ENCODE measurements around the gene RAB9B. TPM values are rescaled to one million over a fixed set of nuclear protein-coding genes. Genes with fewer than 3 reads are reported as not detected.

RAB9B gene
- total RNA-seq, 1 experiment from 2014 or later, result 0.22 TPM

DNA sequence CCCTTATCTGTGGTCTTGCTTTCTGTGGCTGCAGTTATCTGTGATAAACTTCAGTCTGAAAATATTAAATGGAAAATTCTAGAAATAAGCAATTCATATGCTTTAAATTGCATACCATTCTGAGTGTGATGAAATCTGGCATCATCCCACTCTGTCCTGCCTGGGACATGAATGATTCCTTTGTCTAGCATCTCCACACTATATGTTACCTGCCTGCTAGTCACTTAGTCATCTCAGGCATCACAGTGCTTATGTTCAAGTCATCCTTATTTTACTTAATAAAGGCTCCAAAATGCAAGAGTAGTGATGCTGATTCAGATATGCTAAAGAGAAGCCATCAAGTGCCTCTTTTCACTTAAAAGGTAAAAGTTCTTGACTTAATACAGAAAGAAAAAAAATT is 14.3 kb upstream of the RAB9B start:
- Mint-ChIP-seq H3K4me1 (no peaks in the 10 kb centered on the region; the same call in 1 of the 2 replicates), H3K27ac (no peak overlapping the region), H3K36me3 (no peaks in the 10 kb centered on the region), H3K27me3 (ENCODE audit: low read depth) (peaks cover 3% of the 10 kb centered on the region), H3K9me3 (no peaks in the 10 kb centered on the region), H3K4me3 (no peak overlapping the region)
- no peak for TF ChIP-seq ZBTB21 (CRISPR knock-in tag; IDR thresholded peaks at IDR 0.05; ENCODE audit: borderline replicate concordance)
- no peak for TF ChIP-seq EMX1 (CRISPR knock-in tag; IDR thresholded peaks at IDR 0.05)
- TF ChIP-seq, protein P1, sequence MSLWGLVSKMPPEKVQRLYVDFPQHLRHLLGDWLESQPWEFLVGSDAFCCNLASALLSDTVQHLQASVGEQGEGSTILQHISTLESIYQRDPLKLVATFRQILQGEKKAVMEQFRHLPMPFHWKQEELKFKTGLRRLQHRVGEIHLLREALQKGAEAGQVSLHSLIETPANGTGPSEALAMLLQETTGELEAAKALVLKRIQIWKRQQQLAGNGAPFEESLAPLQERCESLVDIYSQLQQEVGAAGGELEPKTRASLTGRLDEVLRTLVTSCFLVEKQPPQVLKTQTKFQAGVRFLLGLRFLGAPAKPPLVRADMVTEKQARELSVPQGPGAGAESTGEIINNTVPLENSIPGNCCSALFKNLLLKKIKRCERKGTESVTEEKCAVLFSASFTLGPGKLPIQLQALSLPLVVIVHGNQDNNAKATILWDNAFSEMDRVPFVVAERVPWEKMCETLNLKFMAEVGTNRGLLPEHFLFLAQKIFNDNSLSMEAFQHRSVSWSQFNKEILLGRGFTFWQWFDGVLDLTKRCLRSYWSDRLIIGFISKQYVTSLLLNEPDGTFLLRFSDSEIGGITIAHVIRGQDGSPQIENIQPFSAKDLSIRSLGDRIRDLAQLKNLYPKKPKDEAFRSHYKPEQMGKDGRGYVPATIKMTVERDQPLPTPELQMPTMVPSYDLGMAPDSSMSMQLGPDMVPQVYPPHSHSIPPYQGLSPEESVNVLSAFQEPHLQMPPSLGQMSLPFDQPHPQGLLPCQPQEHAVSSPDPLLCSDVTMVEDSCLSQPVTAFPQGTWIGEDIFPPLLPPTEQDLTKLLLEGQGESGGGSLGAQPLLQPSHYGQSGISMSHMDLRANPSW (CRISPR knock-in tag; conservative IDR thresholded peaks at IDR 0.05; ENCODE audit: low read depth), result no peak
- TF ChIP-seq ZNF219 (CRISPR knock-in tag; IDR thresholded peaks at IDR 0.05; ENCODE audit: borderline replicate concordance), result no peak
- TF ChIP-seq, protein P2, sequence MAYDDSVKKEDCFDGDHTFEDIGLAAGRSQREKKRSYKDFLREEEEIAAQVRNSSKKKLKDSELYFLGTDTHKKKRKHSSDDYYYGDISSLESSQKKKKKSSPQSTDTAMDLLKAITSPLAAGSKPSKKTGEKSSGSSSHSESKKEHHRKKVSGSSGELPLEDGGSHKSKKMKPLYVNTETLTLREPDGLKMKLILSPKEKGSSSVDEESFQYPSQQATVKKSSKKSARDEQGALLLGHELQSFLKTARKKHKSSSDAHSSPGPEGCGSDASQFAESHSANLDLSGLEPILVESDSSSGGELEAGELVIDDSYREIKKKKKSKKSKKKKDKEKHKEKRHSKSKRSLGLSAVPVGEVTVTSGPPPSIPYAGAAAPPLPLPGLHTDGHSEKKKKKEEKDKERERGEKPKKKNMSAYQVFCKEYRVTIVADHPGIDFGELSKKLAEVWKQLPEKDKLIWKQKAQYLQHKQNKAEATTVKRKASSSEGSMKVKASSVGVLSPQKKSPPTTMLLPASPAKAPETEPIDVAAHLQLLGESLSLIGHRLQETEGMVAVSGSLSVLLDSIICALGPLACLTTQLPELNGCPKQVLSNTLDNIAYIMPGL (CRISPR knock-in tag; IDR thresholded peaks at IDR 0.05), result no peak
- TF ChIP-seq, protein P3, sequence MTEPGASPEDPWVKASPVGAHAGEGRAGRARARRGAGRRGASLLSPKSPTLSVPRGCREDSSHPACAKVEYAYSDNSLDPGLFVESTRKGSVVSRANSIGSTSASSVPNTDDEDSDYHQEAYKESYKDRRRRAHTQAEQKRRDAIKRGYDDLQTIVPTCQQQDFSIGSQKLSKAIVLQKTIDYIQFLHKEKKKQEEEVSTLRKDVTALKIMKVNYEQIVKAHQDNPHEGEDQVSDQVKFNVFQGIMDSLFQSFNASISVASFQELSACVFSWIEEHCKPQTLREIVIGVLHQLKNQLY (CRISPR knock-in tag; IDR thresholded peaks at IDR 0.05), result no peak
- TF ChIP-seq CREB1 (CRISPR knock-in tag; IDR thresholded peaks at IDR 0.05), result no peak
- ChIA-PET POLR2A (no interaction called here), CTCF (interaction anchor here (1.3 kb wide), 1 partner anchor 80 kb away, joined by 7 read pairs; no protein-coding TSS in a partner anchor)
- no peak for DNase-seq (ENCODE audit: low spot score)
- no peak for ATAC-seq

DNA sequence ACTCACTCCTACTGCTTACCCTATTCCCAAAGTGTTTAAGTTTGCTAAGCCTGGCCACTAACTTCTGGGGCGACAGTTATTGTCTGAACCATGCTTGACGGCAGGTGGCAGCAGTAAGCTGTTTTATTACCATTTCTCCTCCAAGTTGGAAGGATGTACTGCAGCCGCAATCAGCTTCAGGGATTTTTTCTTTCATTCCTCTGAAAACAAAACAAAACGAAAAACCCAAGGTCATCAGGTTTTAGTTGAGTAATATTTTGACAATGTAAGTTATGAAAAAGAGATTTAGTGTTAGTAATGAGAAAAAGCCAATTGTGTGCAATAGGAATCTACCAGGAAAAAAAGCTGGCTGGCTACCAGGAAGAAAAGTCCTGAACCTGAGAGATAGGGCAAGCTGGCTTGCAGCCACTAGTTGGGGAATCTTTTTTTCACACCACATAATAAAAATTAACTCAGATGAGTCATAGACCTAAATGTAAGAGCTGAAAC is 13.2 kb upstream of the RAB9B start:
- DNase-seq (ENCODE audit: low spot score) (peak; percentile 69), ATAC-seq (peak; percentile 94)
- H3K27me3 Mint-ChIP-seq (ENCODE audit: low read depth), result peaks cover 2% of the 10 kb centered on the region
- TF ChIP-seq MXD4 (CRISPR knock-in tag; IDR thresholded peaks at IDR 0.05; ENCODE audit: borderline replicate concordance), result no peak
- TF ChIP-seq TCF7 (CRISPR knock-in tag; IDR thresholded peaks at IDR 0.05; ENCODE audit: low read depth), result no peak
- TF ChIP-seq ZNF671 (CRISPR knock-in tag; IDR thresholded peaks at IDR 0.05), result no peak
- TF ChIP-seq, protein P4, sequence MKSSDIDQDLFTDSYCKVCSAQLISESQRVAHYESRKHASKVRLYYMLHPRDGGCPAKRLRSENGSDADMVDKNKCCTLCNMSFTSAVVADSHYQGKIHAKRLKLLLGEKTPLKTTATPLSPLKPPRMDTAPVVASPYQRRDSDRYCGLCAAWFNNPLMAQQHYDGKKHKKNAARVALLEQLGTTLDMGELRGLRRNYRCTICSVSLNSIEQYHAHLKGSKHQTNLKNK (CRISPR knock-in tag; IDR thresholded peaks at IDR 0.05), result no peak
- no peak for TF ChIP-seq CREB1 (CRISPR knock-in tag; IDR thresholded peaks at IDR 0.05)
- TF ChIP-seq, protein P5, sequence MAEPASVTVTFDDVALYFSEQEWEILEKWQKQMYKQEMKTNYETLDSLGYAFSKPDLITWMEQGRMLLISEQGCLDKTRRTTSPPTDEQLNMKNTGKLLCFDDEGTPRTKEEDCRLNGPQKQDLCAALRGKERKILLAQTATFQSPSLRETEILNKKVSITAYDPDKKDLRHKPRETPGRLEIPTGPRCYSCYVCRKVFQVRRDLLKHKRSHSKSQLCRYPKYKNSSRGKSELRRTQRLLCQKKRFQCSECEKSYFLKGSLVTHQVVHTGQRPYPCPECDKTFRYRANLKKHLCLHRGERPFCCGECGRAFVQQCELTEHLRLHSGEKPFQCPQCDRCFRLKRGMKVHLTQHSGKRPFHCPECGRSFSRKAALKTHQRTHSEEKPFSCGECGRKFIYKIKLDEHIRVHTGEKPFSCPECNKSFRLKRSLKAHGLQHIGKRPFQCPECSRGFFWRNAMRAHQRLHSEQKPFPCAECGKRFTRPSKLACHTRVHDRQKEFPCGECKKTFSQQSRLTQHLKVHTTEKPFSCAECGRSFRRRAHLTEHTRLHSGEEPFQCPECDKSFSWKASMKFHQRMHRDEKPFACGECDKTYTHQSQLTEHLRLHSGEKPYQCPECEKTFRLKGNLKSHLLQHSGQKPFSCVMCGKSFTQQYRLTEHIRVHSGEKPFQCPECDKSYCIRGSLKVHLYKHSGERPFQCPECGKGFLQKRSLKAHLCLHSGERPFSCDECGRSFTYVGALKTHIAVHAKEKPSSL (CRISPR knock-in tag; conservative IDR thresholded peaks at IDR 0.05), result no peak
- TF ChIP-seq ZNF219 (CRISPR knock-in tag; IDR thresholded peaks at IDR 0.05; ENCODE audit: borderline replicate concordance), result no peak
- no peak for TF ChIP-seq TP53 (CRISPR knock-in tag; IDR thresholded peaks at IDR 0.05)
- TF ChIP-seq, protein P6, sequence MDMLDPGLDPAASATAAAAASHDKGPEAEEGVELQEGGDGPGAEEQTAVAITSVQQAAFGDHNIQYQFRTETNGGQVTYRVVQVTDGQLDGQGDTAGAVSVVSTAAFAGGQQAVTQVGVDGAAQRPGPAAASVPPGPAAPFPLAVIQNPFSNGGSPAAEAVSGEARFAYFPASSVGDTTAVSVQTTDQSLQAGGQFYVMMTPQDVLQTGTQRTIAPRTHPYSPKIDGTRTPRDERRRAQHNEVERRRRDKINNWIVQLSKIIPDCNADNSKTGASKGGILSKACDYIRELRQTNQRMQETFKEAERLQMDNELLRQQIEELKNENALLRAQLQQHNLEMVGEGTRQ (CRISPR knock-in tag; IDR thresholded peaks at IDR 0.05), result no peak
- TF ChIP-seq, protein P7, sequence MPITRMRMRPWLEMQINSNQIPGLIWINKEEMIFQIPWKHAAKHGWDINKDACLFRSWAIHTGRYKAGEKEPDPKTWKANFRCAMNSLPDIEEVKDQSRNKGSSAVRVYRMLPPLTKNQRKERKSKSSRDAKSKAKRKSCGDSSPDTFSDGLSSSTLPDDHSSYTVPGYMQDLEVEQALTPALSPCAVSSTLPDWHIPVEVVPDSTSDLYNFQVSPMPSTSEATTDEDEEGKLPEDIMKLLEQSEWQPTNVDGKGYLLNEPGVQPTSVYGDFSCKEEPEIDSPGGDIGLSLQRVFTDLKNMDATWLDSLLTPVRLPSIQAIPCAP (CRISPR knock-in tag; IDR thresholded peaks at IDR 0.05), result no peak
- TF ChIP-seq ESRRA (CRISPR knock-in tag; IDR thresholded peaks at IDR 0.05; ENCODE audit: borderline replicate concordance), result no peak
- TF ChIP-seq NR2C2 (CRISPR knock-in tag; IDR thresholded peaks at IDR 0.05), result no peak
- no peak for TF ChIP-seq ATF1 (CRISPR knock-in tag; IDR thresholded peaks at IDR 0.05)
- TF ChIP-seq, protein P8, sequence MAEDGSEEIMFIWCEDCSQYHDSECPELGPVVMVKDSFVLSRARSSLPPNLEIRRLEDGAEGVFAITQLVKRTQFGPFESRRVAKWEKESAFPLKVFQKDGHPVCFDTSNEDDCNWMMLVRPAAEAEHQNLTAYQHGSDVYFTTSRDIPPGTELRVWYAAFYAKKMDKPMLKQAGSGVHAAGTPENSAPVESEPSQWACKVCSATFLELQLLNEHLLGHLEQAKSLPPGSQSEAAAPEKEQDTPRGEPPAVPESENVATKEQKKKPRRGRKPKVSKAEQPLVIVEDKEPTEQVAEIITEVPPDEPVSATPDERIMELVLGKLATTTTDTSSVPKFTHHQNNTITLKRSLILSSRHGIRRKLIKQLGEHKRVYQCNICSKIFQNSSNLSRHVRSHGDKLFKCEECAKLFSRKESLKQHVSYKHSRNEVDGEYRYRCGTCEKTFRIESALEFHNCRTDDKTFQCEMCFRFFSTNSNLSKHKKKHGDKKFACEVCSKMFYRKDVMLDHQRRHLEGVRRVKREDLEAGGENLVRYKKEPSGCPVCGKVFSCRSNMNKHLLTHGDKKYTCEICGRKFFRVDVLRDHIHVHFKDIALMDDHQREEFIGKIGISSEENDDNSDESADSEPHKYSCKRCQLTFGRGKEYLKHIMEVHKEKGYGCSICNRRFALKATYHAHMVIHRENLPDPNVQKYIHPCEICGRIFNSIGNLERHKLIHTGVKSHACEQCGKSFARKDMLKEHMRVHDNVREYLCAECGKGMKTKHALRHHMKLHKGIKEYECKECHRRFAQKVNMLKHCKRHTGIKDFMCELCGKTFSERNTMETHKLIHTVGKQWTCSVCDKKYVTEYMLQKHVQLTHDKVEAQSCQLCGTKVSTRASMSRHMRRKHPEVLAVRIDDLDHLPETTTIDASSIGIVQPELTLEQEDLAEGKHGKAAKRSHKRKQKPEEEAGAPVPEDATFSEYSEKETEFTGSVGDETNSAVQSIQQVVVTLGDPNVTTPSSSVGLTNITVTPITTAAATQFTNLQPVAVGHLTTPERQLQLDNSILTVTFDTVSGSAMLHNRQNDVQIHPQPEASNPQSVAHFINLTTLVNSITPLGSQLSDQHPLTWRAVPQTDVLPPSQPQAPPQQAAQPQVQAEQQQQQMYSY (CRISPR knock-in tag; IDR thresholded peaks at IDR 0.05), result no peak
- H3K36me3 Mint-ChIP-seq, result no peaks in the 10 kb centered on the region
- POLR2A ChIA-PET, result interaction anchor here (0.6 to 0.8 kb wide), 2 partner anchors 31 to 74 kb away, joined by 3 to 7 read pairs; no protein-coding TSS in a partner anchor
- H3K9me3 Mint-ChIP-seq, result no peaks in the 10 kb centered on the region
- no peak overlapping the region for H3K27ac Mint-ChIP-seq
- no peaks in the 10 kb centered on the region; the same call in 1 of the 2 replicates for H3K4me1 Mint-ChIP-seq
- no peak overlapping the region for H3K4me3 Mint-ChIP-seq
- CTCF ChIA-PET, result interaction anchor here (0.6 to 2.2 kb wide), 22 partner anchors 9 to 894 kb away, joined by 3 to 28 read pairs (median 4); partner anchors contain the start of genes RAB9B and ZCCHC18

Data from WTC11 (cell line).